ENCODE data around the gene STRA6.
A peak's percentile ranks its signal among the peaks of the same experiment; 100 is the strongest.

The STRA6 gene

GRCh38 chr15:74221399-74222239 is 19.0 kb upstream of the STRA6 start:
- H3K4me3 ChIP-seq (ENCODE audit: severe bottlenecking), result no peak overlapping the region
- TF ChIP-seq CTCF (IDR thresholded peaks at IDR 0.05; ENCODE audit: poor library complexity, severe bottlenecking), result no peak
- DNase-seq (ENCODE audit: low spot score), result no peak
- no peaks in the 10 kb centered on the region for H3K9me3 ChIP-seq (ENCODE audit: severe bottlenecking)
- no peaks in the 10 kb centered on the region for H3K36me3 ChIP-seq (ENCODE audit: low read depth)
- H3K4me1 ChIP-seq (ENCODE audit: insufficient read depth, poor library complexity, severe bottlenecking), result no peaks in the 10 kb centered on the region
- H3K27me3 ChIP-seq (ENCODE audit: insufficient read depth, poor library complexity, severe bottlenecking), result no peaks in the 10 kb centered on the region
- 0 out of 3 replicates have a peak, but pooled peaks have one; percentile 2 for ATAC-seq (ENCODE audit: low read depth)
- no peak overlapping the region for H3K27ac ChIP-seq (ENCODE audit: poor library complexity, severe bottlenecking)

- no peak for TF ChIP-seq CTCF (IDR thresholded peaks at IDR 0.05; ENCODE audit: poor library complexity, severe bottlenecking)
- no peak for ATAC-seq (ENCODE audit: low read depth)
- H3K27me3 ChIP-seq (ENCODE audit: insufficient read depth, poor library complexity, severe bottlenecking), result no peaks in the 10 kb centered on the region
- H3K9me3 ChIP-seq (ENCODE audit: severe bottlenecking), result no peaks in the 10 kb centered on the region
- no peaks in the 10 kb centered on the region for H3K36me3 ChIP-seq (ENCODE audit: low read depth)
- H3K27ac ChIP-seq (ENCODE audit: poor library complexity, severe bottlenecking), result no peak overlapping the region
- peaks cover 5% of the 10 kb centered on the region for H3K4me1 ChIP-seq (ENCODE audit: insufficient read depth, poor library complexity, severe bottlenecking)
- DNase-seq (ENCODE audit: low spot score), result no peak
- H3K4me3 ChIP-seq (ENCODE audit: severe bottlenecking), result no peak overlapping the region
Observed at GRCh38 chr15:74220475-74221248, 18.1 kb upstream of the STRA6 start.

GRCh38 chr15:74217907-74218885 is 15.6 kb upstream of the STRA6 start:
- peaks cover 18% of the 10 kb centered on the region for H3K4me1 ChIP-seq (ENCODE audit: insufficient read depth, poor library complexity, severe bottlenecking)
- no peaks in the 10 kb centered on the region for H3K9me3 ChIP-seq (ENCODE audit: severe bottlenecking)

GRCh38 chr15:74216949-74217348 is 14.4 kb upstream of the STRA6 start:
- no peak for ATAC-seq (ENCODE audit: low read depth)
- Histone ChIP-seq H3K27ac (ENCODE audit: poor library complexity, severe bottlenecking) (no peak overlapping the region), H3K27me3 (ENCODE audit: insufficient read depth, poor library complexity, severe bottlenecking) (no peaks in the 10 kb centered on the region), H3K9me3 (ENCODE audit: severe bottlenecking) (no peaks in the 10 kb centered on the region), H3K4me3 (ENCODE audit: severe bottlenecking) (no peak overlapping the region), H3K36me3 (ENCODE audit: low read depth) (no peaks in the 10 kb centered on the region), H3K4me1 (ENCODE audit: insufficient read depth, poor library complexity, severe bottlenecking) (peaks cover 18% of the 10 kb centered on the region)
- TF ChIP-seq CTCF (IDR thresholded peaks at IDR 0.05; ENCODE audit: poor library complexity, severe bottlenecking), result no peak
- no peak for DNase-seq (ENCODE audit: low spot score)

More at GRCh38 chr15:74217907-74218885, 15.6 kb upstream of the STRA6 start:
- Histone ChIP-seq H3K27me3 (ENCODE audit: insufficient read depth, poor library complexity, severe bottlenecking) (no peaks in the 10 kb centered on the region), H3K4me3 (ENCODE audit: severe bottlenecking) (no peak overlapping the region), H3K36me3 (ENCODE audit: low read depth) (no peaks in the 10 kb centered on the region), H3K27ac (ENCODE audit: poor library complexity, severe bottlenecking) (no peak overlapping the region)
- no peak for TF ChIP-seq CTCF (IDR thresholded peaks at IDR 0.05; ENCODE audit: poor library complexity, severe bottlenecking)
- peak; percentile 23; the same call in 1 of the 3 replicates for ATAC-seq (ENCODE audit: low read depth)
- no peak for DNase-seq (ENCODE audit: low spot score)

All from RWPE2 (cell line).